HL-60 (cell line): ENCODE measurements around the gene FOXR2.

Experiments used
- DNase-seq, 2 experiments: peaks; one replicate each; pipeline ENCODE4 v3.0.0-alpha.2; 2010 to 2020; ENCODE audit warnings: low read depth in 1 of 2, low spot score in 1 of 2
- H3K27ac ChIP-seq: fragments of 250-450 bp; sonication (Bioruptor Pico); replicated peaks from 2 replicates; pipeline ENCODE4 v1.5.1; 2020; ENCODE audit warnings: mild to moderate bottlenecking, moderate library complexity
- H3K27me3 ChIP-seq: fragments of 250-450 bp; sonication (Bioruptor Pico); 2 replicates; pipeline ENCODE4 v1.5.1; 2021; ENCODE audit warnings: mild to moderate bottlenecking, moderate library complexity; ENCODE audit not compliant: insufficient read depth, poor library complexity, severe bottlenecking
- H3K4me3 ChIP-seq: replicated peaks from 2 replicates; pipeline ENCODE4 v1.5.1; 2011; ENCODE audit warnings: mild to moderate bottlenecking, control low read depth, low read length; ENCODE audit not compliant: insufficient read depth
- CTCF ChIP-seq: IDR thresholded peaks from one replicate; pipeline ENCODE4 v1.5.1; 2011; ENCODE audit warnings: low read length, control low read depth, inconsistent platforms; ENCODE audit not compliant: insufficient read depth
- GABPA ChIP-seq: IDR thresholded peaks from 2 replicates; pipeline ENCODE4 v1.6.1; 2012; ENCODE audit warnings: low read depth
- POLR2AphosphoS5 ChIP-seq: IDR thresholded peaks from 2 replicates; pipeline ENCODE4 v1.6.1; 2012; ENCODE audit warnings: low read depth
- REST ChIP-seq: IDR thresholded peaks from 2 replicates; pipeline ENCODE4 v1.6.1; 2012; ENCODE audit warnings: low read depth; ENCODE audit not compliant: insufficient replicate concordance
- SPI1 ChIP-seq: IDR thresholded peaks from 2 replicates; pipeline ENCODE4 v1.6.1; 2012; ENCODE audit warnings: low read depth, mild to moderate bottlenecking, borderline replicate concordance
- long read RNA-seq: library from polyadenylated mRNA; unstranded; transcript quantifications from one replicate; pipeline ENCODE4 v2.0.0, GENCODE V29; 2020

The FOXR2 gene
- long read RNA-seq = 0 reads

- H3K27me3 ChIP-seq = no peaks in the 10 kb centered on the region
- no peak within 1 kb of the TSS for H3K27ac ChIP-seq
- H3K4me3 ChIP-seq = no peak within 1 kb of the TSS
- no peak for DNase-seq
- TF ChIP-seq GABPA (no peak), SPI1 (no peak), CTCF (no peak), POLR2AphosphoS5 (no peak), REST (no peak)
Observed at GRCh38 chrX:55623100-55623499, at the start of gene FOXR2. Gene FOXR2, plus strand, starts transcription at chrX:55623400. Its CDS starts 312 bp downstream, at chrX:55623712.

GRCh38 chrX:55579115-55579514 lies 44.1 kb upstream of the FOXR2 start:
- no peak for TF ChIP-seq SPI1
- TF ChIP-seq GABPA = no peak
- no peak for TF ChIP-seq CTCF
- no peak for TF ChIP-seq REST
- TF ChIP-seq POLR2AphosphoS5 = no peak
- DNase-seq = no peak
- H3K4me3 ChIP-seq = no peak overlapping the region
- no peak overlapping the region for H3K27ac ChIP-seq
- H3K27me3 ChIP-seq = no peaks in the 10 kb centered on the region

- DNase-seq = no peak
- Histone ChIP-seq H3K27me3 (no peaks in the 10 kb centered on the region), H3K4me3 (no peak overlapping the region), H3K27ac (no peak overlapping the region)
- TF ChIP-seq GABPA (no peak), REST (no peak), POLR2AphosphoS5 (no peak), SPI1 (no peak), CTCF (no peak)
Observed at GRCh38 chrX:55582447-55582846, 40.8 kb upstream of the FOXR2 start.
